B cell (primary cell): ENCODE measurements around the gene ZNF438. TPM values are rescaled to one million over a fixed set of nuclear protein-coding genes. Genes with fewer than 3 reads are reported as not detected.

Experiments used
- ATAC-seq: fragments of 200-7000 bp; cut with Tn5 transposase; one replicate; pipeline ENCODE4 v1.10.0; 2021; ENCODE audit warnings: low read depth, mild to moderate bottlenecking, moderate number of reproducible peaks, moderate library complexity
- CTCF ChIA-PET: fragments of 350-600 bp; sonication (Branson Sonifier 250); formaldehyde crosslinking; loops from one replicate; lab custom pipeline; 2021; ENCODE audit warnings: antibody characterized with exemption, inconsistent platforms; lab: Charles Lee
- POLR2A ChIA-PET: fragments of 350-600 bp; sonication (Branson Sonifier 250); formaldehyde crosslinking; loops from one replicate; lab custom pipeline; 2021; ENCODE audit warnings: antibody characterized with exemption; lab: Charles Lee
- DNase-seq: peaks from one replicate; pipeline ENCODE4 v3.0.0; 2013
- H2AFZ ChIP-seq: 2 replicates; pipeline ENCODE4 v1.6.1; 2012; ENCODE audit warnings: mild to moderate bottlenecking, low read depth, low read length; ENCODE audit not compliant: insufficient read depth, poor library complexity, severe bottlenecking
- H3K27ac ChIP-seq, 2 donors: 1 replicate in 1 of 2; 2 replicates in 1 of 2; pipeline ENCODE4 v1.5.1; 2012 to 2013; ENCODE audit warnings: low read length in 2 of 2, mild to moderate bottlenecking in 2 of 2, moderate library complexity in 1 of 2
- H3K27me3 ChIP-seq, 4 experiments: fragments of 200-600 bp in 1 of 4; sonication (generic) in 1 of 4; replicated peaks in 1 of 4; 1 replicate in 2 of 4; 2 replicates in 2 of 4; pipeline versions ENCODE4 v1.6.1 to v1.7.0; 2013 to 2016; ENCODE audit warnings: low read length in 3 of 4, mild to moderate bottlenecking in 2 of 4, mixed read lengths in 1 of 4, moderate library complexity in 1 of 4; ENCODE audit not compliant: insufficient read depth in 4 of 4, control insufficient read depth in 3 of 4; ENCODE audit errors: control extremely low read depth in 1 of 4
- H3K36me3 ChIP-seq, 2 experiments: replicated peaks in 1 of 2; 1 replicate in 1 of 2; 2 replicates in 1 of 2; pipeline versions ENCODE4 v1.6.1 to v1.7.1; 2013; ENCODE audit warnings: low read length in 1 of 2; ENCODE audit not compliant: insufficient read depth in 2 of 2, control insufficient read depth in 1 of 2; ENCODE audit errors: control extremely low read depth in 1 of 2, extremely low read depth in 1 of 2
- H3K4me1 ChIP-seq, 2 donors: fragments of 200-600 bp in 1 of 2; sonication (generic) in 1 of 2; 1 replicate in 1 of 2; 2 replicates in 1 of 2; pipeline versions ENCODE4 v1.5.1 to v1.6.1; 2013 to 2017; ENCODE audit warnings: low read length in 2 of 2; ENCODE audit not compliant: control insufficient read depth in 2 of 2, insufficient read depth in 2 of 2
- H3K4me2 ChIP-seq: replicated peaks from 2 replicates; pipeline ENCODE3; 2012; ENCODE audit warnings: mild to moderate bottlenecking, low read depth, low read length; ENCODE audit not compliant: poor library complexity, severe bottlenecking
- H3K4me3 ChIP-seq, 5 experiments: fragments of 200-600 bp in 1 of 5; sonication (generic) in 1 of 5; 1 replicate in 3 of 5; 2 replicates in 2 of 5; pipeline versions ENCODE4 v1.5.1 to v1.7.0; 2011 to 2016; ENCODE audit warnings: low read length in 4 of 5, mild to moderate bottlenecking in 4 of 5, low read depth in 2 of 5, control low read depth in 1 of 5, moderate library complexity in 1 of 5; ENCODE audit not compliant: insufficient read depth in 1 of 5; ENCODE audit errors: control extremely low read depth in 1 of 5, extremely low read depth in 1 of 5
- H3K79me2 ChIP-seq: fragments of 200-600 bp; sonication (generic); one replicate; pipeline ENCODE4 v1.6.0; 2016; ENCODE audit warnings: low read length; ENCODE audit not compliant: control insufficient read depth, insufficient read depth
- H3K9ac ChIP-seq: fragments of 200-600 bp; sonication (generic); 2 replicates; pipeline ENCODE4 v1.6.1; 2017; ENCODE audit warnings: mild to moderate bottlenecking, low read length, moderate library complexity
- H3K9me3 ChIP-seq, 3 donors: one replicate each; pipeline versions ENCODE4 v1.6.1 to v1.7.1; 2013; ENCODE audit warnings: low read length in 2 of 3; ENCODE audit not compliant: control insufficient read depth in 2 of 3, insufficient read depth in 1 of 3; ENCODE audit errors: control extremely low read depth in 1 of 3
- H4K20me1 ChIP-seq: 2 replicates; pipeline ENCODE4 v1.6.0; 2012; ENCODE audit warnings: mild to moderate bottlenecking, low read length; ENCODE audit not compliant: insufficient read depth, control insufficient read depth, poor library complexity, severe bottlenecking
- H3K27ac Mint-ChIP-seq: one replicate; pipeline ENCODE4 v1.8.0; 2021; ENCODE audit warnings: mixed read lengths
- H3K27me3 Mint-ChIP-seq: one replicate; pipeline ENCODE4 v1.8.0; 2021; ENCODE audit warnings: mixed read lengths
- H3K4me1 Mint-ChIP-seq: one replicate; pipeline ENCODE4 v1.8.0; 2021; ENCODE audit warnings: mixed read lengths
- H3K4me3 Mint-ChIP-seq: one replicate; pipeline ENCODE4 v1.8.0; 2021; ENCODE audit warnings: mixed read lengths
- H3K9me3 Mint-ChIP-seq: one replicate; pipeline ENCODE4 v1.8.0; 2022; ENCODE audit warnings: mixed read lengths; ENCODE audit not compliant: insufficient read depth
- EZH2 ChIP-seq: IDR thresholded peaks from 2 replicates; pipeline ENCODE4 v1.6.1; 2012; ENCODE audit warnings: borderline replicate concordance, low read depth, mild to moderate bottlenecking, moderate library complexity, low read length; ENCODE audit not compliant: insufficient read depth, poor library complexity, severe bottlenecking
- WGBS: methylation state at CpG from one replicate; pipeline ENCODE4 v1.1.5; 2013; ENCODE audit warnings: missing lambda C conversion rate; ENCODE audit not compliant: insufficient coverage; 5-methylcytosine and 5-hydroxymethylcytosine counted together
- intact Hi-C: fragments of 100-400 bp; cut with micrococcal nuclease; formaldehyde crosslinking; loops from one replicate; pipeline ENCODE4 v1.10.0; 2022
- polyA plus RNA-seq: library from polyadenylated mRNA; depleted of rRNA; stranded (reverse); fragments of >200 nt; gene quantifications from 2 replicates; pipeline ENCODE4 v1.2.3, GENCODE V29; 2012
- total RNA-seq, 2 donors: library from RNA; stranded (reverse); fragments of 120-200 nt in 1 of 2; gene quantifications; 1 replicate in 1 of 2; 2 replicates in 1 of 2; pipeline versions ENCODE4 v1.2.3 to v1.2.4, GENCODE V29; 2013 to 2022
- TF ChIP-seq, protein P1 (sequence below): fragments of 200-600 bp; IDR thresholded peaks from one replicate; pipeline ENCODE4 v1.8.0; 2022; ENCODE audit warnings: antibody characterized with exemption, mild to moderate bottlenecking

ZNF438 gene
- total and polyA plus RNA-seq, 2 donors (not counting 1 experiment from before 2014, with no cell fraction given) = 2.0 to 3.7 TPM

- no peak overlapping the region for H3K4me3 Mint-ChIP-seq
- Histone ChIP-seq H3K9me3 (no peaks in the 10 kb centered on the region), H3K79me2 (no peaks in the 10 kb centered on the region), H4K20me1 (no peaks in the 10 kb centered on the region), H3K36me3 (peaks cover 2 to 3% of the 10 kb centered on the region in 2 experiments), H3K4me2 (no peak overlapping the region), H3K4me3 (no peak overlapping the region), H3K27me3 (no peaks in the 10 kb centered on the region), H2AFZ (no peak overlapping the region), H3K27ac (no peak overlapping the region), H3K9ac (no peak overlapping the region), H3K4me1 (no peaks in the 10 kb centered on the region)
- POLR2A ChIA-PET = no interaction called here
- CTCF ChIA-PET = no interaction called here
- H3K27ac Mint-ChIP-seq = no peak overlapping the region
- H3K9me3 Mint-ChIP-seq = no peaks in the 10 kb centered on the region
- no peak for DNase-seq
- no peaks in the 10 kb centered on the region for H3K27me3 Mint-ChIP-seq
- TF ChIP-seq, protein P1, sequence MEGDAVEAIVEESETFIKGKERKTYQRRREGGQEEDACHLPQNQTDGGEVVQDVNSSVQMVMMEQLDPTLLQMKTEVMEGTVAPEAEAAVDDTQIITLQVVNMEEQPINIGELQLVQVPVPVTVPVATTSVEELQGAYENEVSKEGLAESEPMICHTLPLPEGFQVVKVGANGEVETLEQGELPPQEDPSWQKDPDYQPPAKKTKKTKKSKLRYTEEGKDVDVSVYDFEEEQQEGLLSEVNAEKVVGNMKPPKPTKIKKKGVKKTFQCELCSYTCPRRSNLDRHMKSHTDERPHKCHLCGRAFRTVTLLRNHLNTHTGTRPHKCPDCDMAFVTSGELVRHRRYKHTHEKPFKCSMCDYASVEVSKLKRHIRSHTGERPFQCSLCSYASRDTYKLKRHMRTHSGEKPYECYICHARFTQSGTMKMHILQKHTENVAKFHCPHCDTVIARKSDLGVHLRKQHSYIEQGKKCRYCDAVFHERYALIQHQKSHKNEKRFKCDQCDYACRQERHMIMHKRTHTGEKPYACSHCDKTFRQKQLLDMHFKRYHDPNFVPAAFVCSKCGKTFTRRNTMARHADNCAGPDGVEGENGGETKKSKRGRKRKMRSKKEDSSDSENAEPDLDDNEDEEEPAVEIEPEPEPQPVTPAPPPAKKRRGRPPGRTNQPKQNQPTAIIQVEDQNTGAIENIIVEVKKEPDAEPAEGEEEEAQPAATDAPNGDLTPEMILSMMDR = no peak
- no peak for TF ChIP-seq EZH2
- WGBS = no CpG with 5 or more reads among the region's 2 CpGs
- intact Hi-C loops = no loop called here
- no peak for ATAC-seq
- H3K4me1 Mint-ChIP-seq = no peaks in the 10 kb centered on the region
Measured at GRCh38 chr10:30870896-30871295, 160.8 kb downstream of the ZNF438 start.

DNA sequence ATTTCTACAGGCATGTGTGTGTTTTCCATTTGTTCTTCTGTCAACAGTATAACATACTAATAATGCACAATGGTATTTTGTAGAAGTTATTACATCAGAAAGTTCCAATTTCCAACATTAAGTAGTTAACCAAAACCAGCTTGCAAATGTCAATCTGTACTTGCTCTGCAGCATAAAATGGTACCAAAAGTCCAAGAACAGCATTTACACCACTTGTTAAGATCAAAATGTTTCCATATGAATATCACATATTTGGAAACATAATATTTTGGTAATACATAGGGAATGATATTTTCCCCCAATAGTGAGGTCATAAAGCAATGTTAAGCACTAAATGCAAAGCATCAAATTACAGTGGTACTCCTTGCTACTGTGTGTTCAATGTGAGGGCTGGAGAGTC lies 162.1 kb downstream of the ZNF438 start:
- Histone ChIP-seq H3K4me2 (no peak overlapping the region), H2AFZ (no peak overlapping the region), H3K36me3 (peaks cover 2 to 3% of the 10 kb centered on the region in 2 experiments), H3K9ac (no peak overlapping the region), H3K79me2 (no peaks in the 10 kb centered on the region), H3K4me3 (no peak overlapping the region), H3K27me3 (no peaks in the 10 kb centered on the region), H4K20me1 (no peaks in the 10 kb centered on the region), H3K4me1 (no peaks in the 10 kb centered on the region), H3K27ac (no peak overlapping the region), H3K9me3 (no peaks in the 10 kb centered on the region)
- Mint-ChIP-seq H3K9me3 (no peaks in the 10 kb centered on the region), H3K4me3 (no peak overlapping the region), H3K27me3 (no peaks in the 10 kb centered on the region), H3K27ac (no peak overlapping the region), H3K4me1 (no peaks in the 10 kb centered on the region)
- no peak for ATAC-seq
- POLR2A ChIA-PET = no interaction called here
- TF ChIP-seq, protein P1 = no peak
- TF ChIP-seq EZH2 = no peak
- DNase-seq = no peak
- intact Hi-C loops = no loop called here
- CTCF ChIA-PET = no interaction called here
